ENCODE data around the gene GSK3B.
"Not testable (repeated sequence)": the region's sequence is repeated elsewhere in the genome, so short reads cannot be mapped to it uniquely, and the experiment has no call there.

Gene GSK3B

DNA sequence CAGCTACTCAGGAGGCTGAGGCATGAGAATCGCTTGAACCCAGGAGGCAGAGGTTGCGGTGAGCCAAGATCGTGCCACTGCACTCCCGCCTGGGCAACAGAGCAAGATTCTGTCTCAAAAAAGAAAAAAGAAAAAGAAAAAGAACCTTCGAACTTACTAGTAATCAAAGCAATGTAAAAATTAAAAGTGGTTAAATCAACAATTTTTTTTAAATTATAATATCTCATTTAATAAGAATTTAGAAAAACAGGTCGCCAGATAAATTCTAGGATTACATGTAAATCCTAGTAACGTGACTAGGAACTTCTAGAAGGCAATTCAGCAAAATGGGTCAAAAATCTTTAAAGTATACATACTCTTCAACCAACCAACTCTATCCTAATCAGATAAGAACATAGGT, 37.2 kb downstream of the GSK3B start:
- DNase-seq (ENCODE audit: low read depth in 2 of 3, low spot score in 2 of 3) = no peak

GRCh38 chr3:120053647-120054046, 40.6 kb downstream of the GSK3B start:
- not testable (repeated sequence) for DNase-seq (ENCODE audit: low read depth in 2 of 3, low spot score in 2 of 3)

DNA sequence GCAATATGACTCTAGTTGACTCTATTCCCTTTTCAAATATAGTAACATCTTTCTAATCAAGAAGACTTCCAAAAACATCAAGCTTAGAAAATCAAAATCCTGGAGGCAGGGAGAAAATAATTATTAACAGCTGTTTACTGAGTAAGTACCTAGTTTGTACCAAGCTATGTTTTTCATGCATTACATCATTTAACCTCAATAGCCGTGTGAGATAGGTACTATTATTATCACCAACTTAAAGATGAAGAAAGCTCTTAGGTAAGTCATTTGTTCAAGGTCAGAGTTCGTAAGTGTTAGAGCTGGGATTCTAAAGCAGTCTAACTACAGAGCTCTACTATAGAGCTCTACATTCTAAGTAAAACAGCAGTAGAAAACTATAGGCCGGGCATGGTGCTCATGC, 41.6 kb downstream of the GSK3B start:
- no peak for DNase-seq (ENCODE audit: low read depth in 2 of 3, low spot score in 2 of 3)

GRCh38 chr3:120052225-120052624, 42.0 kb downstream of the GSK3B start:
- no peak for DNase-seq (ENCODE audit: low read depth in 2 of 3, low spot score in 2 of 3)

GRCh38 chr3:120051570-120051969, 42.7 kb downstream of the GSK3B start:
- DNase-seq (ENCODE audit: low read depth in 2 of 3, low spot score in 2 of 3) = not testable (repeated sequence)

DNA sequence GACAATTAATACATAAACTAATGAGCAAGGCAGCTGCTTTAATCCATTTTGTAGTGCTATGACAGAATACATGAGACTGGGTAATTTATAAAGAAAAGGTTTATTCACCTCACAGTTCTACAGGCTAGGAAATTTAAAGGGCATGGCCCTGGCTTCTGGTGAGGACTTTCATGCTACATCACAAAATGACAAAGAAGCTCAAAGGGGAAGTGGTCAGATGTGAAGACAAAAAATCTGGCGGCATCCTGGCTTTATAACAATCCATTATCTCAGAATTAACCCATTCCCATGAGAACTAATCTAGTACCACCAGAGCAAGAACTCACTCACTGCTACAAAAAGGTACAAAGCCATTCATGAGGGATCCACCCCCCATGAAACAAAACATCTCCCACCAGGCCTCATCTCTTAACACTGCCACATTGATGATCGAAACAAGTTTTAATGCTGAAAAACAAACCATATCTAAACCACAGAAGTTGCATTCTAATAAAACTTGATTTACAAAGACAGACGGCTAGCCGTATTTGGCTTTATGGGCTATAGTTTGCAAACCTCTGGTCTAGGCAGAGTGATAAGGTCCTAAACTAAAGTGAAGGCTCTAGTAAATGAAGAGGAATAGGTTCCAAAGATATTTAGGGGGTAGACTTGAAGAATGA, 44.2 kb downstream of the GSK3B start:
- no peak for DNase-seq (ENCODE audit: low read depth in 2 of 3, low spot score in 2 of 3)

DNA sequence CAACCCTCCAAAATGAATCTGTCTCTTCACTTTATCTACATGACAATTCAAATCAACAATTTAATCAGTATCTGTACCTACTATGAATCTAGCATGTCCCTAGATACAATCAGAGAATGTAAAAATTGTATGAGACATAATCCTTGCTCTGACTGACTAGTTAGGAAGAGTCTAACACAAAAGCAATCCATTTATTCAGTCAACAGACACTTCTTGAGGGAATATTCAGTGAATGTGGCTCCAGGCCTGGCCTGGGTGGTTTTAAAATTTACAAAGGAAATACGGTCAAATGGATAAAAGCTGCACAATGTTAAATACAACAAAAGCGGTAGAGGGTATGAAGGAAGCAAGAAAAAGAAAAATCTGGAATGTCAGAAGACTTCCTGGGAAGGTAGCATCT, 45.2 kb downstream of the GSK3B start:
- no peak for DNase-seq (ENCODE audit: low read depth in 2 of 3, low spot score in 2 of 3)

DNA sequence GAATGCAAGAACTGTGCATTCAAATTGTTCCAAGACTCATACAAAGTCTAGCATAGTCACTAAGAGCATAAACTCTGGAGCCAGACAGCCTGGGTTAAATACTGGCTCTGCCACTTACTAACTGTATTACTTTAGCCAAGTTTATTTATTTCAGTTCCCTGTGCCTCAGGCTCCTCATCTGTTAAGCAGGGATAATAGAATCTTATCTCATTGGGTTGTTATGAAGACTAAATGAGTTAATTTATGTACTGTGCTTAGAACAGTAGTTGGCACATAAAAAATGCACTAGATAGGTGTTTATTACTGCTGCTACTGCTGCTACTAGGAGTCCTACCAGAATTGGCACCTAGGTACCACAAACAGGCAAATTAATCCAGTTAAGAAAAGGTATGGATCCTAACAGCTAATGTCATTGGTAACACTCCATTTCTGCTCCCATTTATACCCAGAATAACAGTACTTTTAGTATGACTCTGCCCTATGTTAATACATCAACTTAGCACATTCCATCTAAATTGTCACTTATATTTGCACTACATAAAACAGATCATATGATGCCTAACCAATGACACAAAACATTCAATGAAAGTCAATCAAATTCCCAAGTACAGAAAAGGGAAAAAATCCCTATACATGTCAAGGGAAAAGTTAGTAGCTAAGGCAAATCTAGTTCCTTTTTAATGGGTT, 45.7 kb downstream of the GSK3B start:
- no peak for DNase-seq (ENCODE audit: low read depth in 2 of 3, low spot score in 2 of 3)

DNA sequence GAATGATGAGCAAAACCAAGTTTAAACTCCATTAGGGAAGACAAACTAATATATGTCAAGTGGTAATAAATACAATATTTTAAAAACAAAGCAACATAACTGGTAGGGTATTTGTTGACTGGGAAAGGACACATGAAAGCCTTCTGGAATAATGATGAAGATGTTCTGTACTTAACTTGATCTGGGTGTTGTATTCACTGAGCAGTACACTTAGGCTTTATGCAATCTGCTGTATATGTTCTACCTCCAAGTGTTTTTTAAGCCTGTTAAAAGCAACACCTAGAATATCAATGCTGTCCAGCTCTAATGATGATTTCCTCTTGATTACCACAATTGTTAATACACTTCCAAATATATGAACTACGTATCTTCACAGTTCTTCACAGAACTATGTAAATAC, 46.6 kb downstream of the GSK3B start:
- no peak for DNase-seq (ENCODE audit: low read depth in 2 of 3, low spot score in 2 of 3)

- no peak for DNase-seq (ENCODE audit: low read depth in 2 of 3, low spot score in 2 of 3)
These were observed 53.4 kb downstream of the GSK3B start for GRCh38 chr3:120040813-120041377.

DNA sequence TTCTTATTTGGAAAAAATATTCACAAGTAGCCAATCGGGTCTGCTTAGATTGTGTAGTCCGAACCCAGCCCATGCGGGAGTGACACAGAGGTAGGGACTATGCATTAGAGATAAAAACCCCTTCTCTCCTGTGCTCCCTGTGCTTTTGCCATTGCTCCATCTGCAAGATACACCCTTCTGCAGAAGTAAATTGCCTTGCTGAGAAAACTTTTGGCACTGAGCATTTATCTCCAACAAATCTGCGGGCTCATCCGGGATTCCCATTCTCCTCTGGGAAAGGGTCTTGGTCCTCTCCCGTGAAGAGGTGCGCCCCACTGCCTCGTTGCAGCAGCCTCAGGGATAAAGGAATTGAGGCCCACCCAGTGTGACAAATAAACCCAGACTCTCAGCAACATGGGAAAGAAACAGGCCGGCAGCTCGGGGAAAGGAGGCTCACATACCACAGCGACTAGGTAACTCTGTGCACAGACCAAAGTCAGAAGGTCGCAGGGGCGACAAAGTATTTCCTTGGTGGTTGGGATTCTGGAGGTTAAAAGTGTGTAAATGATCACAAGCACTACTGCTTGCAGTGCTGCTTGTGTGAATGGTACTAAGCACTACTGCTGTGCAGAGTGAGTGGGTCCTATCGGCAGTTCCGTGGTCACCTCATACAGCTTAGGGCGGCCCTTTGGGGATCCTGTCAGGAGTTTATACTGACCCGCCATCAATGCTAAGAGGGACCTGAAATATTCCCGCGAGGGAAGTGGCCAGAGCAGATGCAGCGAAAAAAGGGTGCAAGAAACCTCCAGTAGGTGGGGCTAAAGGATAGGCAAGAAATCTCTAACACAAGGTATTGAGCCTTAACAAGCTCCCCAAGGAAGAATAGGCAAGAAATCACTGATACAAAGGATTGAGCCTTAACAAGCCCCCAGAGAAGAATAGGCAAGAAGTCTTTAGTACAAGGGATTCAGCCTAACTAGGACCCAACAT, 54.3 kb downstream of the GSK3B start:
- DNase-seq (ENCODE audit: low read depth in 2 of 3, low spot score in 2 of 3) = no peak

- no peak for DNase-seq (ENCODE audit: low read depth in 2 of 3, low spot score in 2 of 3)
These were observed 60.7 kb downstream of the GSK3B start for GRCh38 chr3:120033596-120033995.

DNA sequence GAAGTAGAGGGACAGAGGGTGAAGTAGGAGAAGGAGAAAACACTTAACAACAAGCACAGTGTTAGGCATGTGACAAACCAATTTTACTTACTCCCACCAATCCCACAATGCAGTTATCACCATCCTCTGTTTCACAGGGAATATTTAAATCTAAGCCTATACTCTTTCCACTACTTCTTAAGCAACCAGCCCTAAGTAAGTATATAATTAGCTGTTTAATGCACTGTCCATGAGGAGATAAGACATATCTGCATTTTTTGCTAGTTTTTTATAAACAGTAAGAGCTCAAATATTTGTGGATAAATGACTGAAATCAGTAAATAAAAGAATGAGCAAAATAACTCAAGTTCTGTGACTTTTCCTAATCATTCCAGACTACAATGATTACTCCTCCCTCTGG, 62.7 kb downstream of the GSK3B start:
- DNase-seq (ENCODE audit: low read depth in 2 of 3, low spot score in 2 of 3) = no peak

- no peak for DNase-seq (ENCODE audit: low read depth in 2 of 3, low spot score in 2 of 3)
These were observed 64.5 kb downstream of the GSK3B start for GRCh38 chr3:120029749-120030148.

- DNase-seq (ENCODE audit: low read depth in 2 of 3, low spot score in 2 of 3) = no peak
These were observed 65.8 kb downstream of the GSK3B start for GRCh38 chr3:120028271-120029047.

- no peak for DNase-seq (ENCODE audit: low read depth in 2 of 3, low spot score in 2 of 3)
These were observed 67.0 kb downstream of the GSK3B start for GRCh38 chr3:120027226-120027625.

DNA sequence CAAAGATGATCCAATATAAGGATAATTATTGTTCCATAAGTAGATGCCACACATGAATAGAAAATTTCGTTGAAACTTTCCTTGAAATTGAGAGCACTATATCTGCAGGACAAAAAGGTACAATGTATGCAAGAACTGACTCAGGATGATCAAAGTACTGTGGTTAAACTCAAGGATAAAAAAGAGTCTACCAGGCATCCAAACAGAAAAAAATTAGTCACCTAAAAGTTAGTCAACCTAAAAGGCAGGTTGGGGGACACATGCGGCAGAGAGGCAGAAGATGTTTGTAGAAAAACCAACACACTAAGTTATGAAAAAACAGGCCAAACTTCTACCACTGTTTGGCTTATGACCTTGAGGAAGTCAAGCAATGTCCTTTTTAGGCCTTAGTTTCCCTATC, 68.7 kb downstream of the GSK3B start:
- no peak for DNase-seq (ENCODE audit: low read depth in 2 of 3, low spot score in 2 of 3)

DNA sequence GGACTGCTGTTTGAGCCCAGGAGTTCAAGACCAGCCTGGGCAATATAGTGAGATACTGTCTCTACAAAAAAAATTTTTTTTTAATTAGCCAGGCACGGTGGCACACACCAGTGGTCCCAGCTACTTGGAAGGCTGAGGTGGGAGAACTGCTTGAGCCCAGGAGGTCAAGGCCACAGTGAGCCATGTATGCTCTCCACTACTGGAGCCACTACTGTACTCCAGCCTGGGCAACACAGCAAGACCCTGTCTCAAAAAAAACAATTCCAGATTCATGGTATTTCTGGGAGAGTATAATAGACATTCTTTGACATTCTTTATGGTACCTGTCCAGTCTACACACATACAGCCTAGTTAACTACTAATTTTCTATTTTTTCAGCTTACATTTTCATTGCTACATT, 70.1 kb downstream of the GSK3B start:
- no peak for DNase-seq (ENCODE audit: low read depth in 2 of 3, low spot score in 2 of 3)

DNA sequence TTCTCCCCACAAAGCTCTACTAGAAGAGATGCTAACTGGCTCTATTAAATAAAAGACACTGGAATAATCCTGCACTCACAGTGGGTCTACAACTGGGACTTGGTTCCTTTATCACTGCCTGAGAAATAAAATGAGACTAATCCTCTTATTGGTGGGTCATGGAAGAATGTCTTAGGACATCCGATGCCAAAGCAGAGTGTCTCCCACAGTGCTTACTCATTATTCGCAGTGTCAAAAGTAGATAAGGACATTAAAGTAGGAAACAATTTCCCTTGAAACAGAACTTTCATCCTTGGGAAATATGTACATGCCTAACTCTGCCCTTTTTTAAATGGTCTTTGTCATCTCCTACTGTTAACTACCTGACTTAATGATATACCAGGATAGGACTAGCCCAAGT, 71.5 kb downstream of the GSK3B start:
- no peak for DNase-seq (ENCODE audit: low read depth in 2 of 3, low spot score in 2 of 3)

DNA sequence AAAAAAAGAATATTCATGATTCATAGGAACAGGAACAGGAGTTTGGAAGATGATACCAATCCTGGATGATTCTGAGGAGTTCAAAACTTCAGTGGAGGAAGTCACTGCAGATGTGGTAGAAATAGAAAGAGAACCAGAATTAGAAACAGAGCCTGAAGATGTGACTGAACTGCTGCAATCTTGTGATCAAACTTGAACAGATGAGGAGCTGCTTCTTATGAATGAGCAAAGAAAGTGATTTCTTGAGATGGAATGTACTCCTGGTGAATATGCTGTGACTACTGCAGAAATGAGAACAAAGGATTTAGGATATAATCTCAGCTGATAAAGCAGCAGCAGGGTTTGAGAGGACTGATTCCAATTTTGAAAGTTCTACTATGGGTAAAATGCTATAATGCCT, 72.7 kb downstream of the GSK3B start:
- DNase-seq (ENCODE audit: low read depth in 2 of 3, low spot score in 2 of 3) = no peak

- DNase-seq (ENCODE audit: low read depth in 2 of 3, low spot score in 2 of 3) = no peak
These were observed 75.9 kb downstream of the GSK3B start for GRCh38 chr3:120018299-120018698.

All from activated CD8-positive, alpha-beta memory T cell treated with anti-CD3 and anti-CD28 coated beads for 48 hours (primary cell).